Measurements from ENCODE around the gene ANKS1A.

Gene ANKS1A

GRCh38 chr6:35042031-35042815, 153.2 kb downstream of the ANKS1A start:
- no peak for DNase-seq

GRCh38 chr6:35043381-35044130, 154.5 kb downstream of the ANKS1A start:
- DNase-seq, result no peak

GRCh38 chr6:35044145-35044745, 155.2 kb downstream of the ANKS1A start:
- DNase-seq, result no peak

GRCh38 chr6:35044761-35045421, 155.8 kb downstream of the ANKS1A start:
- DNase-seq, result no peak

GRCh38 chr6:35046103-35046502, 157.0 kb downstream of the ANKS1A start:
- DNase-seq, result no peak

GRCh38 chr6:35046862-35047261, 157.8 kb downstream of the ANKS1A start:
- DNase-seq, result no peak

- peak; percentile 52 for DNase-seq
Observed at GRCh38 chr6:35047265-35048011, 158.4 kb downstream of the ANKS1A start.

GRCh38 chr6:35048031-35048613, 159.1 kb downstream of the ANKS1A start:
- DNase-seq, result no peak

- peak; percentile 87 for DNase-seq
Observed at GRCh38 chr6:35048631-35049083, 159.6 kb downstream of the ANKS1A start.

GRCh38 chr6:35049156-35049735, 160.2 kb downstream of the ANKS1A start:
- DNase-seq, result no peak

GRCh38 chr6:35049900-35050756, 161.1 kb downstream of the ANKS1A start:
- peak; percentile 86 for DNase-seq

- no peak for DNase-seq
Observed at GRCh38 chr6:35050757-35051330, 161.8 kb downstream of the ANKS1A start.

- DNase-seq, result no peak
Observed at GRCh38 chr6:35051396-35051795, 162.3 kb downstream of the ANKS1A start.

GRCh38 chr6:35051997-35052583, 163.0 kb downstream of the ANKS1A start:
- no peak for DNase-seq

GRCh38 chr6:35052694-35053565, 163.9 kb downstream of the ANKS1A start:
- DNase-seq, result no peak

- DNase-seq, result no peak
Observed at GRCh38 chr6:35053701-35054100, 164.6 kb downstream of the ANKS1A start.

- no peak for DNase-seq
Observed at GRCh38 chr6:35054106-35054742, 165.2 kb downstream of the ANKS1A start.

- DNase-seq, result no peak
Observed at GRCh38 chr6:35054743-35055130, 165.7 kb downstream of the ANKS1A start.

All from fibroblast of skin of abdomen (primary cell).